ENCODE data around the gene OR9Q2. TPM values are rescaled to one million over a fixed set of nuclear protein-coding genes. Genes with fewer than 3 reads are reported as not detected.
"Not testable (repeated sequence)": the region's sequence is repeated elsewhere in the genome, so short reads cannot be mapped to it uniquely, and the experiment has no call there.

The OR9Q2 gene
- not detected in 2 replicates for total RNA-seq (2014; rRNA removed; shearing (Covaris generic))

GRCh38 chr11:58188770-58189169 is at the start of gene OR9Q2:
Gene OR9Q2 (plus strand): TSS chr11:58189070. CDS start chr11:58190491, 1,421 bp downstream.
- no peak for DNase-seq (ENCODE audit: low spot score)

GRCh38 chr11:58142761-58143160 is 46.1 kb upstream of the OR9Q2 start:
- DNase-seq (ENCODE audit: low spot score), result no peak

GRCh38 chr11:58152781-58153180 is 36.1 kb upstream of the OR9Q2 start:
- no peak for DNase-seq (ENCODE audit: low spot score)

GRCh38 chr11:58164389-58164788 is 24.5 kb upstream of the OR9Q2 start:
- no peak for DNase-seq (ENCODE audit: low spot score)

GRCh38 chr11:58164990-58165389 is 23.9 kb upstream of the OR9Q2 start:
- no peak for DNase-seq (ENCODE audit: low spot score)

- no peak for DNase-seq (ENCODE audit: low spot score)
Measured at GRCh38 chr11:58165504-58166106, 23.3 kb upstream of the OR9Q2 start.

- no peak for DNase-seq (ENCODE audit: low spot score)
Measured at GRCh38 chr11:58177409-58178054, 11.3 kb upstream of the OR9Q2 start.

- DNase-seq (ENCODE audit: low spot score), result no peak
Measured at GRCh38 chr11:58178444-58178843, 10.4 kb upstream of the OR9Q2 start.

GRCh38 chr11:58179648-58180047 is 9.2 kb upstream of the OR9Q2 start:
- no peak for DNase-seq (ENCODE audit: low spot score)

- no peak for DNase-seq (ENCODE audit: low spot score)
Measured at GRCh38 chr11:58186938-58187337, 1.9 kb upstream of the OR9Q2 start.

- peak; percentile 6 for DNase-seq (ENCODE audit: low spot score)
Measured at GRCh38 chr11:58192229-58192628, 3.4 kb downstream of the OR9Q2 start.

- no peak for DNase-seq (ENCODE audit: low spot score)
Measured at GRCh38 chr11:58193391-58193790, 4.5 kb downstream of the OR9Q2 start.

GRCh38 chr11:58195939-58196338 is 7.1 kb downstream of the OR9Q2 start:
- no peak for DNase-seq (ENCODE audit: low spot score)

- DNase-seq (ENCODE audit: low spot score), result no peak
Measured at GRCh38 chr11:58199271-58199670, 10.4 kb downstream of the OR9Q2 start.

- no peak for DNase-seq (ENCODE audit: low spot score)
Measured at GRCh38 chr11:58204042-58204441, 15.2 kb downstream of the OR9Q2 start, which contains the start of gene OR1S2. Gene OR1S2 (minus strand): TSS chr11:58204142. CDS start chr11:58204142, 0 bp downstream.

GRCh38 chr11:58212420-58212819 is 23.6 kb downstream of the OR9Q2 start, which contains the start of gene OR1S1:
Gene OR1S1 (plus strand): TSS chr11:58212720.
- DNase-seq (ENCODE audit: low spot score), result not testable (repeated sequence)

- DNase-seq (ENCODE audit: low spot score), result no peak
Measured at GRCh38 chr11:58216476-58216875, 27.6 kb downstream of the OR9Q2 start.

GRCh38 chr11:58222721-58223120 is 33.9 kb downstream of the OR9Q2 start:
- DNase-seq (ENCODE audit: low spot score), result no peak

GRCh38 chr11:58227956-58228615 is 39.2 kb downstream of the OR9Q2 start:
- DNase-seq (ENCODE audit: low spot score), result no peak

All from HT-29 (cell line).